Muscle layer of colon (tissue), 2 donors: Measurements from ENCODE around the gene PIK3R6.
"Not testable (repeated sequence)": the region's sequence is repeated elsewhere in the genome, so short reads cannot be mapped to it uniquely, and the experiment has no call there.

Experiments
- H3K27ac ChIP-seq: one replicate; pipeline ENCODE4 v1.7.0; 2013; ENCODE audit warnings: low read depth, mild to moderate bottlenecking, low read length, moderate library complexity
- H3K27me3 ChIP-seq, 2 donors: one replicate each; pipeline ENCODE4 v1.7.0; 2013; ENCODE audit warnings: low read length in 2 of 2, mild to moderate bottlenecking in 2 of 2; ENCODE audit not compliant: insufficient read depth in 2 of 2, control insufficient read depth in 1 of 2
- H3K36me3 ChIP-seq: one replicate; pipeline ENCODE4 v1.7.0; 2013; ENCODE audit warnings: mild to moderate bottlenecking, low read length; ENCODE audit not compliant: insufficient read depth
- H3K4me1 ChIP-seq: one replicate; pipeline ENCODE4 v1.7.0; 2013; ENCODE audit warnings: mild to moderate bottlenecking, low read length; ENCODE audit not compliant: insufficient read depth
- H3K4me3 ChIP-seq, 2 donors: one replicate each; pipeline ENCODE4 v1.7.0; 2013; ENCODE audit warnings: low read length in 2 of 2, low read depth in 1 of 2, mild to moderate bottlenecking in 1 of 2, moderate library complexity in 1 of 2
- H3K9ac ChIP-seq: one replicate; pipeline ENCODE4 v1.7.0; 2013; ENCODE audit warnings: low read length
- H3K9me3 ChIP-seq: one replicate; pipeline ENCODE4 v1.7.0; 2013; ENCODE audit warnings: mild to moderate bottlenecking, low read length
- donor health status: abdominal sarcoma.
- donor health status: Adenocarcinoma of cecum.

PIK3R6 gene

GRCh38 chr17:8892338-8892690, 24.8 kb upstream of the PIK3R6 start:
- no peaks in the 10 kb centered on the region for H3K4me1 ChIP-seq
- no peak overlapping the region for H3K27ac ChIP-seq
- H3K9ac ChIP-seq, result no peak overlapping the region
- H3K27me3 ChIP-seq, result no peaks in the 10 kb centered on the region
- H3K36me3 ChIP-seq, result no peaks in the 10 kb centered on the region
- no peaks in the 10 kb centered on the region for H3K9me3 ChIP-seq
- H3K4me3 ChIP-seq, result no peak overlapping the region

- no peak overlapping the region for H3K4me3 ChIP-seq
- no peaks in the 10 kb centered on the region for H3K9me3 ChIP-seq
- no peak overlapping the region for H3K27ac ChIP-seq
- no peaks in the 10 kb centered on the region for H3K4me1 ChIP-seq
- H3K27me3 ChIP-seq, result no peaks in the 10 kb centered on the region
- H3K9ac ChIP-seq, result no peak overlapping the region
- no peaks in the 10 kb centered on the region for H3K36me3 ChIP-seq
These were observed 23.2 kb upstream of the PIK3R6 start for GRCh38 chr17:8890671-8891070.

GRCh38 chr17:8889458-8890210, 22.2 kb upstream of the PIK3R6 start:
- Histone ChIP-seq H3K27ac (no peak overlapping the region), H3K4me1 (no peaks in the 10 kb centered on the region), H3K9ac (no peak overlapping the region), H3K4me3 (no peak overlapping the region), H3K27me3 (no peaks in the 10 kb centered on the region), H3K36me3 (no peaks in the 10 kb centered on the region), H3K9me3 (no peaks in the 10 kb centered on the region)

GRCh38 chr17:8888704-8889302, 21.3 kb upstream of the PIK3R6 start:
- no peak overlapping the region for H3K4me3 ChIP-seq
- no peaks in the 10 kb centered on the region for H3K4me1 ChIP-seq
- H3K36me3 ChIP-seq, result no peaks in the 10 kb centered on the region
- no peaks in the 10 kb centered on the region for H3K27me3 ChIP-seq
- no peak overlapping the region for H3K27ac ChIP-seq
- no peaks in the 10 kb centered on the region for H3K9me3 ChIP-seq
- H3K9ac ChIP-seq, result no peak overlapping the region

GRCh38 chr17:8887834-8888703, 20.6 kb upstream of the PIK3R6 start:
- Histone ChIP-seq H3K9ac (no peak overlapping the region), H3K9me3 (no peaks in the 10 kb centered on the region), H3K27ac (no peak overlapping the region), H3K36me3 (no peaks in the 10 kb centered on the region), H3K27me3 (no peaks in the 10 kb centered on the region), H3K4me1 (no peaks in the 10 kb centered on the region), H3K4me3 (no peak overlapping the region)

- Histone ChIP-seq H3K9ac (no peak overlapping the region), H3K27me3 (no peaks in the 10 kb centered on the region), H3K4me1 (no peaks in the 10 kb centered on the region), H3K27ac (no peak overlapping the region), H3K36me3 (no peaks in the 10 kb centered on the region), H3K4me3 (no peak overlapping the region), H3K9me3 (no peaks in the 10 kb centered on the region)
These were observed 19.8 kb upstream of the PIK3R6 start for GRCh38 chr17:8887301-8887700.

GRCh38 chr17:8885967-8886684, 18.7 kb upstream of the PIK3R6 start:
- Histone ChIP-seq H3K4me3 (no peak overlapping the region), H3K9ac (no peak overlapping the region), H3K27ac (no peak overlapping the region), H3K4me1 (no peaks in the 10 kb centered on the region), H3K9me3 (no peaks in the 10 kb centered on the region), H3K27me3 (no peaks in the 10 kb centered on the region), H3K36me3 (no peaks in the 10 kb centered on the region)

GRCh38 chr17:8885163-8885966, 17.9 kb upstream of the PIK3R6 start:
- H3K9ac ChIP-seq, H3K27ac ChIP-seq, H3K36me3 ChIP-seq, H3K27me3 ChIP-seq, H3K9me3 ChIP-seq, H3K4me3 ChIP-seq, H3K4me1 ChIP-seq: not testable (repeated sequence)

- Histone ChIP-seq H3K4me3 (no peak overlapping the region), H3K4me1 (no peaks in the 10 kb centered on the region), H3K9ac (no peak overlapping the region), H3K27me3 (no peaks in the 10 kb centered on the region), H3K36me3 (no peaks in the 10 kb centered on the region), H3K9me3 (no peaks in the 10 kb centered on the region), H3K27ac (no peak overlapping the region)
These were observed 17.0 kb upstream of the PIK3R6 start for GRCh38 chr17:8884336-8884990.

GRCh38 chr17:8883353-8883752, 15.9 kb upstream of the PIK3R6 start:
- no peaks in the 10 kb centered on the region for H3K27me3 ChIP-seq
- no peak overlapping the region for H3K4me3 ChIP-seq
- H3K9ac ChIP-seq, result no peak overlapping the region
- H3K27ac ChIP-seq, result no peak overlapping the region
- H3K4me1 ChIP-seq, result no peaks in the 10 kb centered on the region
- no peaks in the 10 kb centered on the region for H3K36me3 ChIP-seq
- H3K9me3 ChIP-seq, result no peaks in the 10 kb centered on the region
